NCI-H526 (cell line): ENCODE data around the gene TMEM147.

Experiments used
- DNase-seq, 2 experiments: peaks; one replicate each; lab custom pipeline; 2025; lab: John Stamatoyannopoulos, UW

TMEM147 gene

GRCh38 chr19:35521124-35521743 is 24.2 kb upstream of the TMEM147 start:
- DNase-seq, result peak in 1 of 2 experiments; percentile 19

GRCh38 chr19:35522745-35523327 is 22.6 kb upstream of the TMEM147 start:
- no peak for DNase-seq

DNA sequence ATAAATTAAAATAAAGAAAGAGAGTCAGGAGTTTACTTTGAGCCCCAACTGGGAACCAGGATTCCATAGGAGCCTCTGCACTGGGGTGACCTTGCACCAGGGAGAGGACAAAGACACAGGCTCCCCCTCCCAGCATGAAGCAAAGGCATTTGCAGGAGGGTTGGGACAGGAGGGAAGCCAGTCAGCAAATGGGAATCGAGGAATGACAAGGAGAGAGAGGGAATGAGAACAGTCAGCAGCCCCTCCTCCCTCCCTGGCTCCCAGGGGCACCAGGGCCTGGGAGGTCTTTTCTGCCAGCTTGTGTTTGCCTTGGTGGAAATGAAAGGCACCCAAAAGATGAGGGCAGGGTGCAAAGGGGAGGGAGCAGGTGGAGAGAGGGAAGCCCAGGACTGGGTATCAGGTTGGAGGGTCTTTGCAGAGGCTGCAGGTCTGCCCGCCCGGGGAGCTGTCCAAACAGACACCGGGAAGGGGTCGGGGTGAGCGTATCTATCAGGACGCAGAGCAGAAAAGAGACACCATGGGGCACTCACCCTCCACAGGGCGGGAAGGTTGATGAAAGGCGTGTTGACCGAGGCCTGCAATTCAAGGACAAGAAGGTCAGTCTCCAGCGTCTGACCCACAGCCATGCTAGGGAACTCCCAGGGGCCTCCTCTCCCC is 21.1 kb upstream of the TMEM147 start:
- no peak for DNase-seq

GRCh38 chr19:35525873-35526272 is 19.6 kb upstream of the TMEM147 start:
- no peak for DNase-seq

GRCh38 chr19:35528218-35529038 is 17.0 kb upstream of the TMEM147 start, which contains the start of gene SBSN:
TSS of gene SBSN (minus strand) at chr19:35528311. CDS start at chr19:35528281, 30 bp downstream.
- no peak for DNase-seq

- no peak for DNase-seq
These were observed 15.9 kb upstream of the TMEM147 start for GRCh38 chr19:35529241-35530218.

DNA sequence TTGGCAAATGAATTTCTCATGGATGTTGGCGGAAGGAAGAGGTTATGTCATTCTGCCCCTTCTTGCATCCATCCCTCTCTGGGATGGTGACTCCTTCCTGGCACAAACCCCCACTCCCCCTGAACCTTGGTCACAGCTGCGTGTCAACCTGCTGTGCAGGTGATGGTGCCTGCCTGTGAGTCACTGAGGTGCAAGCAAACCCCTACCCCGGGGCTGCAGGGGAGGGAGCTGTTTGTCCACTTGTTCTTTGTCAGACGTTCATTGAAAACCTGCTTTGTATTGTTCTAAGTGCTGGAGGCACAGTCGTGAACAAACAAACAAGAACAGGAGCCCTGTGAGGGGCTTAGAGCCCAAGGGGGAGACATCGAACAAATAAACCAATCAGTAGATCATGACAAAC is 14.1 kb upstream of the TMEM147 start:
- DNase-seq, result no peak

DNA sequence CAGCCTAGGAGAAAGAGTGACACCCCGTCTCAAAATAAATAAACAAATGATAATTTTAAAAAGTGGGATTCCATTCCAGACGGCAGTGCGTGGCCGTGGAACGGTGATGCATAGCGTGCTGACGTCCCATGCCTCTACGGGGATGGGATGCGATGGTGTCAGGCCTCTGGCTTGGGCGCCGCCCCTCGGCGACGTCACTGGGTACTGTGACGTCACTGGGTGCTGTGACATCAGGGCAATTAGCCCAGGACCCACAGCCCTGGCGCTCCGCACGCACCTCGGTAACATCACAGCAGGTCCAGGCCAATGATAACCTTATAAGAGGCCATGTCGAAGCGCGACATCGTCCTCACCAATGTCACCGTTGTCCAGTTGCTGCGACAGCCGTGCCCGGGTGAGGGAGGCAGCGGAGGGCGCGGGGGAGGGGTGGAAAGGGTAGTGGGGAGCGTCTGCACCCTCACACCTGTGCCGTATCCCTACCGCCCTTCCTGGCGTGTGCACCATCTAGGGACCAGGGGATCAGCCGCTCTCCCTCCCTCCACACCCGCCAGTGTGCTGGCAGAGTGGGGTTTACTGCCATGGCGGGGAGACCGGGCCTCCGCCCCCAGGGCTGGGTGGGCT is 12.1 kb upstream of the TMEM147 start, which contains the start of gene GAPDHS:
Gene GAPDHS (plus strand): TSS at position 256 of the 621 bp plus-strand sequence. CDS start 72 bp downstream, at position 328.
- DNase-seq, result no peak

- peak in 1 of 2 experiments; percentile 16 for DNase-seq
These were observed 11.5 kb upstream of the TMEM147 start for GRCh38 chr19:35533822-35534392.

DNA sequence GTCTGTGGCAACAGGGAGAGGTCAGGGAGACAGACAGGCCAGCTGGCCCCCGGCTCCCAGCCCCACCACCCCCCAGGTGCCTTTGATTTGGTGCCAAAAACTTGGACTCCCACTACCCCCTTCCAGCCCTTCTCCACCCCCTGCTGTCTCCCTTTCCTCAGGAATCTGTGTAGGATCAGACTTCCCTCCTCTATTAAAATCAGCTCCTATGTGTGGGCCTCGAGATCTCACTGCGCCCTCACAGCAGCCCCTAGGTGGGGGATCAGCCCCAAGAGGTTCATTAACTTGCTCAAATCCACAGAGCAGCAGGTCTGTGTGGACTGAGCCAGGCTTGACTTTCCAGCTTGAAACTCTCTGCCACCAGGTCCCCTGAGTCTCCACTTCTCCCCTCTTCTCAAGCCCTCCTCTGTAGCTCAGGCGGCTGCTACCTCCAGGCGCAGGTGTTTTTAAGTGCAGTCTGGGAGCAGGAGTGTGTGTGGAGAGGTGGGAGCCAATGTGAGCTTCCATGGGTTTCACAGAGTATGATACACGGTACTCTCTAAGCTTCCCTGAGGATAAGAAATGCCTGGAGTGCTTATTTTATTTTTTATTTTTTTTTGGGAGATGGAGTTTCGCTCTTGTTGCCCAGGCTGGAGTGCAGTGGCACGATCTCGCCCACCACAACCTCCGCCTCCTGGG is 10.5 kb upstream of the TMEM147 start:
- DNase-seq, result no peak

- DNase-seq, result no peak
These were observed 6.1 kb upstream of the TMEM147 start for GRCh38 chr19:35539314-35539713.

GRCh38 chr19:35539850-35540249 is 5.6 kb upstream of the TMEM147 start:
- no peak for DNase-seq

GRCh38 chr19:35540356-35540927 is 5.0 kb upstream of the TMEM147 start:
- no peak for DNase-seq

- DNase-seq, result no peak
These were observed 3.2 kb upstream of the TMEM147 start for GRCh38 chr19:35542209-35542608.

GRCh38 chr19:35543280-35544109 is 1.9 kb upstream of the TMEM147 start:
- no peak for DNase-seq

DNA sequence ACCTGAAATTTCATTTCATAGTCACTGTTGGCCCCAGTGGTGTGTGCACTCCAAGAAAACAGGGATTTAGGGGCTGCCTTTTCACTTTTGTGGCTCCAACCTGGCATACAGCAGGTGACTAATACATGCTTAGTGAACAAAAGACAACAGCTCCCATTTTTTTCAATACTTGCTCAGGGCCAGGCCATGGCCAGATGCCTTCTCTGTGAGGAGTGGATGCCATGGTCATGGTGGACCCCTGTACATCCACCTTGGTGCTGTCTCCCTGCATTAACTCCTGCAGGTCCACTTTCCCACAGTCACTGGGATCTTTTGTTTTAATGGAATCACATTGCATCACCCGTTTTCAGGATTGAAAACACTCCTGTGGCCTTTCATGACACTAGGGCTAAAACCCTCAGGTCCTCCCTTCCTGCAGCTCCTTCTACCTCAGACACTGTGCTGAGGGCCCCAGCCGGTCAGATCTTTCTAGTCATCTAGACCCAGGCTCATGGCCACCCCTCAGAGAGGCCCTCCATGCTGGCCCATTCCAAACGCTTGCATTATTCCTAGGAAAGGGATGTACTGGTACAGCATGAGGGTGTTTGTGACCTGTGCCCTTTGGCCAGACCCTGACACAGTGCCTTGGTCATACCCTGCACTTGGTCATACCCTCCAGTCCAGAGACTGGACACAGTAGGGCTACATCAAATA is 1.2 kb upstream of the TMEM147 start:
- no peak for DNase-seq

DNA sequence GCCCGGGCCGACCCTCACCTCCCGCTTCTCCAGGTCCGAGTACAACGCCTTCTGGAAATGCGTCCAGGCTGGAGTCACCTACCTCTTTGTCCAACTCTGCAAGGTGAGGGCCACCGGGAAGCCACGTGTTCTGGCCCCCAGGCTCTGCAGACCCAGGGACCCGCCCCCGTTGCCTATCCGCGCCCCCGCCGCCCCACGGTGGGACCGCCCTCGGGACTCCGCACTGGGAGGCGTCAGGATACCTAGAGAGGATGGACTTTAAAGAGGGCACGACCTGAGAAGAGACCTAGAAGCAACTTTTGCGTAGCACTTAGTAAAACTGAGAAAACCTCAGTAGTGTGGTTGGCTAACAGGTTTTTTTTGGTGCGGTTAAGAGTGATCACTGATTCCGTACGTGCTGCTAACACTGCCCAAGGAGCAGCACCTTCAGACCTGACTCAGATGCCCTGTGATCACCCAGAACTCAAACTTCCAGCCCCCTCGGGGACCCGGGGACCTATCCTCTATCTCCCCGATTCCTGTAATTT is 492 bp downstream of the TMEM147 start:
- peak in 1 of 2 experiments; percentile 69 for DNase-seq

GRCh38 chr19:35546532-35546931 is 1.1 kb downstream of the TMEM147 start:
- no peak for DNase-seq
